Naive thymus-derived CD8-positive, alpha-beta T cell (primary cell): ENCODE data around the gene GPD2. TPM values are rescaled to one million over a fixed set of nuclear protein-coding genes. Genes with fewer than 3 reads are reported as not detected.

Source experiments
- ATAC-seq, 2 donors: fragments of 150-1000 bp; cut with Tn5 transposase in 1 of 2; sonication (Bioruptor Pico), chemical (Tn5 transposase) in 1 of 2; 1 replicate in 1 of 2; 2 replicates in 1 of 2; pipeline ENCODE4 v1.10.0; 2021; ENCODE audit warnings: mild to moderate bottlenecking in 2 of 2, moderate library complexity in 2 of 2
- POLR2A ChIA-PET: fragments of 350-600 bp; sonication (Branson Sonifier 250); formaldehyde crosslinking; loops from one replicate; lab custom pipeline; 2021; ENCODE audit warnings: antibody characterized with exemption; lab: Charles Lee
- DNase-seq, 10 donors: peaks; one replicate each; pipeline versions ENCODE4 v3.0.0 to v3.0.0-alpha.2; 2020 to 2022
- H3K27ac Mint-ChIP-seq, 10 donors: one replicate each; pipeline ENCODE4 v1.8.0; 2020 to 2022; ENCODE audit warnings: mild to moderate bottlenecking in 10 of 10, mixed read lengths in 10 of 10, moderate library complexity in 4 of 10, inconsistent platforms in 1 of 10
- H3K27me3 Mint-ChIP-seq, 5 donors: one replicate each; pipeline ENCODE4 v1.8.0; 2021 to 2022; ENCODE audit warnings: mixed read lengths in 5 of 5
- H3K36me3 Mint-ChIP-seq, 3 donors: one replicate each; pipeline ENCODE4 v1.8.0; 2020 to 2022; ENCODE audit warnings: mixed read lengths in 3 of 3, mild to moderate bottlenecking in 2 of 3, inconsistent platforms in 1 of 3
- H3K4me1 Mint-ChIP-seq, 4 donors: one replicate each; pipeline ENCODE4 v1.8.0; 2021 to 2022; ENCODE audit warnings: mixed read lengths in 4 of 4
- H3K4me3 Mint-ChIP-seq, 10 donors: one replicate each; pipeline ENCODE4 v1.8.0; 2020 to 2022; ENCODE audit warnings: mild to moderate bottlenecking in 10 of 10, mixed read lengths in 10 of 10, moderate library complexity in 6 of 10, inconsistent platforms in 1 of 10
- H3K9me3 Mint-ChIP-seq, 9 donors: one replicate each; pipeline ENCODE4 v1.8.0; 2020 to 2022; ENCODE audit warnings: mixed read lengths in 9 of 9, mild to moderate bottlenecking in 3 of 9, inconsistent platforms in 1 of 9, moderate library complexity in 1 of 9
- polyA plus RNA-seq, 3 donors: library from polyadenylated mRNA; unstranded; fragments of 300-500 nt; fragmentation: Illumina TruSeq; gene quantifications; one replicate each; pipeline ENCODE4 v1.2.3, GENCODE V29; 2021
- total RNA-seq, 8 experiments: library from RNA in 2 of 8; stranded (reverse) in 2 of 8; gene quantifications; one replicate each; pipeline ENCODE4 v1.2.3 and lab custom pipeline; 2021 to 2026

GPD2 gene
- total and polyA plus RNA-seq, 5 experiments from 2014 or later: 3.0 to 10.2 (median 4.0) TPM

- H3K27me3 Mint-ChIP-seq: no peaks in the 10 kb centered on the region
- H3K36me3 Mint-ChIP-seq: peaks cover 0 to 14% (median 11%) of the 10 kb centered on the region in 3 donors
- POLR2A ChIA-PET: interaction anchor here (0.7 kb wide), 1 partner anchor 833 kb away, joined by 3 read pairs; no protein-coding TSS in a partner anchor
- peak overlapping the region in 1 of 10 donors; percentile 15 for H3K27ac Mint-ChIP-seq
- DNase-seq (no peak), ATAC-seq (no peak)
- no peaks in the 10 kb centered on the region for H3K9me3 Mint-ChIP-seq
- H3K4me1 Mint-ChIP-seq: peaks cover 27 to 51% (median 39%) of the 10 kb centered on the region in 4 donors
- H3K4me3 Mint-ChIP-seq: no peak overlapping the region
Observed at GRCh38 chr2:156466739-156467405, 30.7 kb downstream of the GPD2 start.

- no peaks in the 10 kb centered on the region for H3K9me3 Mint-ChIP-seq
- peaks cover 0 to 13% (median 9%) of the 10 kb centered on the region in 3 donors for H3K36me3 Mint-ChIP-seq
- no peak for ATAC-seq
- no peak for DNase-seq
- peak overlapping the region in 3 of 10 donors; percentile 0 to 17 (median 3) for H3K27ac Mint-ChIP-seq
- peak overlapping the region in 1 of 10 donors; percentile 16 for H3K4me3 Mint-ChIP-seq
- POLR2A ChIA-PET: no interaction called here
- peaks cover 19 to 56% (median 45%) of the 10 kb centered on the region in 4 donors for H3K4me1 Mint-ChIP-seq
- no peaks in the 10 kb centered on the region for H3K27me3 Mint-ChIP-seq
Observed at GRCh38 chr2:156470975-156471583, 34.9 kb downstream of the GPD2 start.

GRCh38 chr2:156471762-156472161, 35.6 kb downstream of the GPD2 start:
- no peak for DNase-seq
- Mint-ChIP-seq H3K4me3 (no peak overlapping the region), H3K27ac (peak overlapping the region in 1 of 10 donors; percentile 0), H3K36me3 (peaks cover 3 to 20% (median 16%) of the 10 kb centered on the region in 3 donors), H3K4me1 (peaks cover 18 to 50% (median 43%) of the 10 kb centered on the region in 4 donors), H3K9me3 (no peaks in the 10 kb centered on the region), H3K27me3 (no peaks in the 10 kb centered on the region)
- POLR2A ChIA-PET: no interaction called here
- ATAC-seq: no peak

- H3K36me3 Mint-ChIP-seq: peaks cover 5 to 24% (median 20%) of the 10 kb centered on the region in 3 donors
- no peaks in the 10 kb centered on the region for H3K9me3 Mint-ChIP-seq
- no peak overlapping the region for H3K4me3 Mint-ChIP-seq
- peak in 2 of 10 donors; percentile 4 for DNase-seq
- H3K27ac Mint-ChIP-seq: peak overlapping the region in 1 of 10 donors; percentile 39
- peaks cover 15 to 44% (median 37%) of the 10 kb centered on the region in 4 donors for H3K4me1 Mint-ChIP-seq
- POLR2A ChIA-PET: no interaction called here
- ATAC-seq: peak; percentile 54 to 71
- H3K27me3 Mint-ChIP-seq: no peaks in the 10 kb centered on the region
Observed at GRCh38 chr2:156472686-156473085, 36.5 kb downstream of the GPD2 start.

GRCh38 chr2:156473445-156473844, 37.3 kb downstream of the GPD2 start:
- Mint-ChIP-seq H3K36me3 (peaks cover 5 to 21% (median 21%) of the 10 kb centered on the region in 3 donors), H3K4me1 (peaks cover 13 to 42% (median 30%) of the 10 kb centered on the region in 4 donors), H3K9me3 (no peaks in the 10 kb centered on the region), H3K4me3 (no peak overlapping the region), H3K27me3 (no peaks in the 10 kb centered on the region), H3K27ac (no peak overlapping the region)
- no peak for DNase-seq
- ATAC-seq: no peak
- POLR2A ChIA-PET: no interaction called here

GRCh38 chr2:156474401-156474800, 38.2 kb downstream of the GPD2 start:
- no peak overlapping the region for H3K4me3 Mint-ChIP-seq
- H3K4me1 Mint-ChIP-seq: peaks cover 13 to 43% (median 24%) of the 10 kb centered on the region in 4 donors
- H3K27ac Mint-ChIP-seq: peak overlapping the region in 1 of 10 donors; percentile 57
- DNase-seq (no peak), ATAC-seq (no peak)
- POLR2A ChIA-PET: no interaction called here
- peaks cover 5 to 21% (median 16%) of the 10 kb centered on the region in 3 donors for H3K36me3 Mint-ChIP-seq
- no peaks in the 10 kb centered on the region for H3K9me3 Mint-ChIP-seq
- no peaks in the 10 kb centered on the region for H3K27me3 Mint-ChIP-seq

GRCh38 chr2:156476021-156476849, 40.1 kb downstream of the GPD2 start:
- Mint-ChIP-seq H3K4me3 (no peak overlapping the region), H3K9me3 (no peaks in the 10 kb centered on the region), H3K27ac (peak overlapping the region in 3 of 10 donors; percentile 28 to 44 (median 32)), H3K36me3 (peaks cover 5 to 30% (median 24%) of the 10 kb centered on the region in 3 donors), H3K27me3 (no peaks in the 10 kb centered on the region), H3K4me1 (peaks cover 5 to 40% (median 11%) of the 10 kb centered on the region in 4 donors)
- no peak for ATAC-seq
- POLR2A ChIA-PET: no interaction called here
- no peak for DNase-seq

- Mint-ChIP-seq H3K9me3 (no peaks in the 10 kb centered on the region), H3K36me3 (peaks cover 5 to 36% (median 27%) of the 10 kb centered on the region in 3 donors), H3K27me3 (no peaks in the 10 kb centered on the region), H3K27ac (peak overlapping the region in 2 of 10 donors; percentile 43 to 44), H3K4me3 (no peak overlapping the region), H3K4me1 (peaks cover 0 to 36% (median 8%) of the 10 kb centered on the region in 4 donors)
- no peak for DNase-seq
- no peak for ATAC-seq
- POLR2A ChIA-PET: no interaction called here
Observed at GRCh38 chr2:156476850-156477206, 40.6 kb downstream of the GPD2 start.

- H3K36me3 Mint-ChIP-seq: peaks cover 12 to 58% (median 45%) of the 10 kb centered on the region in 3 donors
- POLR2A ChIA-PET: no interaction called here
- ATAC-seq (no peak), DNase-seq (no peak)
- peak overlapping the region in 3 of 10 donors; percentile 4 to 20 (median 6) for H3K4me3 Mint-ChIP-seq
- peaks cover 0 to 33% (median 8%) of the 10 kb centered on the region in 4 donors for H3K4me1 Mint-ChIP-seq
- H3K9me3 Mint-ChIP-seq: no peaks in the 10 kb centered on the region
- H3K27me3 Mint-ChIP-seq: no peaks in the 10 kb centered on the region
- H3K27ac Mint-ChIP-seq: peak overlapping the region in 2 of 10 donors; percentile 27 to 39
Observed at GRCh38 chr2:156480376-156480775, 44.2 kb downstream of the GPD2 start.

- Mint-ChIP-seq H3K9me3 (no peaks in the 10 kb centered on the region), H3K27me3 (no peaks in the 10 kb centered on the region), H3K27ac (no peak overlapping the region), H3K4me1 (peaks cover 0 to 27% (median 8%) of the 10 kb centered on the region in 4 donors), H3K36me3 (peaks cover 12 to 53% (median 41%) of the 10 kb centered on the region in 3 donors), H3K4me3 (no peak overlapping the region)
- DNase-seq (no peak), ATAC-seq (no peak)
- POLR2A ChIA-PET: no interaction called here
Observed at GRCh38 chr2:156481312-156481711, 45.1 kb downstream of the GPD2 start.

- no peak overlapping the region for H3K4me3 Mint-ChIP-seq
- ATAC-seq (no peak), DNase-seq (no peak)
- H3K36me3 Mint-ChIP-seq: peaks cover 6 to 40% (median 33%) of the 10 kb centered on the region in 3 donors
- H3K27ac Mint-ChIP-seq: no peak overlapping the region
- peaks cover 0 to 35% (median 5%) of the 10 kb centered on the region in 4 donors for H3K4me1 Mint-ChIP-seq
- no peaks in the 10 kb centered on the region for H3K27me3 Mint-ChIP-seq
- H3K9me3 Mint-ChIP-seq: no peaks in the 10 kb centered on the region
- POLR2A ChIA-PET: no interaction called here
Observed at GRCh38 chr2:156483741-156484173, 47.6 kb downstream of the GPD2 start.

- Mint-ChIP-seq H3K27me3 (no peaks in the 10 kb centered on the region), H3K4me1 (peaks cover 3 to 35% (median 14%) of the 10 kb centered on the region in 4 donors), H3K27ac (no peak overlapping the region), H3K36me3 (peaks cover 6 to 31% (median 22%) of the 10 kb centered on the region in 3 donors), H3K4me3 (no peak overlapping the region), H3K9me3 (no peaks in the 10 kb centered on the region)
- ATAC-seq: no peak
- no peak for DNase-seq
- POLR2A ChIA-PET: no interaction called here
Observed at GRCh38 chr2:156486147-156486546, 50.0 kb downstream of the GPD2 start.
